GM12878 (cell line): ENCODE results near the gene CARD14.

Source experiments
- ASH2L ChIP-seq: fragments of 300-600, 200-600 bp; sonication (generic); IDR thresholded peaks from 2 replicates; pipeline ENCODE4 v1.6.1; 2017; ENCODE audit warnings: low read depth, mild to moderate bottlenecking, borderline replicate concordance
- CTCF ChIP-seq, 3 experiments: IDR thresholded peaks in 2 of 3; conservative IDR thresholded peaks in 1 of 3; 2 replicates each; pipeline ENCODE4 v1.5.1; 2011; ENCODE audit warnings: low read depth in 3 of 3, low read length in 3 of 3, mild to moderate bottlenecking in 3 of 3, control low read depth in 2 of 3, moderate library complexity in 2 of 3, inconsistent platforms in 1 of 3, mixed read lengths in 1 of 3; ENCODE audit not compliant: control insufficient read depth in 2 of 3, insufficient read depth in 1 of 3; ENCODE audit errors: extremely low read depth in 1 of 3
- HSF1 ChIP-seq: fragments of 150-350 bp; IDR thresholded peaks from 2 replicates; pipeline ENCODE4 v1.6.1; 2014; ENCODE audit warnings: mild to moderate bottlenecking, low read depth, low read length
- JUND ChIP-seq: IDR thresholded peaks from 2 replicates; pipeline ENCODE4 v1.6.1; 2012; ENCODE audit warnings: low read depth, mild to moderate bottlenecking, low read length, improper control_type of control experiment, moderate library complexity
- MAX ChIP-seq: IDR thresholded peaks from 2 replicates; pipeline ENCODE4 v1.6.1; 2012; ENCODE audit warnings: low read depth, low read length, improper control_type of control experiment
- NFYB ChIP-seq: IDR thresholded peaks from 2 replicates; pipeline ENCODE4 v1.6.1; 2011; ENCODE audit warnings: low read depth, mild to moderate bottlenecking, low read length, improper control_type of control experiment, moderate library complexity; ENCODE audit not compliant: insufficient read depth
- POLR2A ChIP-seq: IDR thresholded peaks from 2 replicates; pipeline ENCODE4 v1.6.1; 2011; ENCODE audit warnings: low read depth, mild to moderate bottlenecking, low read length
- RAD21 ChIP-seq: IDR thresholded peaks from 2 replicates; pipeline ENCODE4 v1.6.1; 2011; ENCODE audit warnings: mild to moderate bottlenecking, low read depth, low read length, moderate library complexity; ENCODE audit not compliant: insufficient read depth
- SPI1 ChIP-seq: IDR thresholded peaks from 2 replicates; pipeline ENCODE4 v1.6.1; 2011; ENCODE audit warnings: low read depth, mild to moderate bottlenecking, low read length, moderate library complexity, borderline replicate concordance; ENCODE audit not compliant: insufficient read depth
- ZBED1 ChIP-seq: IDR thresholded peaks from 2 replicates; pipeline ENCODE4 v1.6.1; 2016; ENCODE audit warnings: borderline replicate concordance
- ZBTB33 ChIP-seq: fragments of 450-650 bp; IDR thresholded peaks from 2 replicates; pipeline ENCODE4 v1.6.1; 2017; ENCODE audit warnings: mild to moderate bottlenecking
- ZBTB40 ChIP-seq: fragments of 450-650 bp; IDR thresholded peaks from 2 replicates; pipeline ENCODE4 v1.6.1; 2016; ENCODE audit warnings: mild to moderate bottlenecking, moderate library complexity, borderline replicate concordance

- no peak for TF ChIP-seq CTCF (IDR thresholded peaks at IDR 0.05 in 2 of 3, conservative IDR thresholded peaks at IDR 0.05 in 1 of 3; ENCODE audit: control insufficient read depth in 2 of 3, extremely low read depth in 1 of 3, insufficient read depth in 1 of 3, low read depth in 3 of 3, low read length in 3 of 3)
- no peak for TF ChIP-seq RAD21
- no peak for TF ChIP-seq ZBTB33
- no peak for TF ChIP-seq MAX
- TF ChIP-seq ASH2L, result no peak
- no peak for TF ChIP-seq POLR2A
- TF ChIP-seq ZBED1, result no peak
- no peak for TF ChIP-seq JUND
- TF ChIP-seq ZBTB40, result no peak
- no peak for TF ChIP-seq NFYB
- TF ChIP-seq HSF1, result no peak
- TF ChIP-seq SPI1, result no peak
Observed at GRCh38 chr17:80187515-80187941, 17.7 kb downstream of the CARD14 start.
